ENCODE results near the gene PLXNB2.

The PLXNB2 gene

DNA sequence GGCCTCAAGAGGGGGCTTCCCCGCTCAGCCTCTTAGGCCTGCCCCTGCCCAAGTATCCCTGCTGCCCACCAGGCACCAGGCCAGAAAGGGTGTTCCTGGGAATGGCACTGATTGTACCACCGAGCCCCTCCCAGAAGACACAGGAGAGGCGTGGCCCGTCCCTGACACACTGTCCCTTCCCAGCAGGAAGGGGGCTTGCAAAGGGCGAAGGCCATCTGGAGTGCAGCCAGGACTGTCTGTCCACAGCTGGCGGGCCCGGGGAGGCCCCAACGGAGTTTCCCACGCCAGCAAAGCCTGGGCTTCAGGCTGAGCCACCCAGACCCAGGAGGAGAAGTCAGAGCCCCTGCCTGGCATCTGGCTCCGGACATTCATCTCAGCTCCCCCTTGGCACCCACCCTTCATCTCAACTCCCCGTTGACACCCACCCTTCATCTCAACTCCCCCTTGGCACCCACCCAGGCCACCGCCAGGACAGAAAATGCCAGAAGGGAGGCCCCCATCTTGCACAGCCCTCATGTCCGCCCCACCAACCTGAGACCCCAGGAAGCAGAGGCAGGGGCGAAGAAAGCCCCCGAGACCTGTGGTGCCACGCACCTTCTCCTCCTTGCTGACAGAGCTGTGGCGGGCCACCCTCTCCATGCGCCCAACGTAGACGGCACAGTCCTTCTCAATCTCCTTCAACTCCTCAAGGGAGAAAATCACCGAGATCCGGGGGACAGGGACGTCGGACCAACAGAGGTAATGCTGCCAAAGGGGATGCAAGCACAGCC is 82.1 kb downstream of the PLXNB2 start:
- no peak for DNase-seq
